H54 (cell line): ENCODE data around the gene KLHL18.
"Not testable (repeated sequence)": the region's sequence is repeated elsewhere in the genome, so short reads cannot be mapped to it uniquely, and the experiment has no call there.

Experiments
- DNase-seq: peaks from one replicate; pipeline ENCODE4 v3.0.0; 2011; ENCODE audit warnings: low spot score, mixed read lengths; ENCODE audit not compliant: insufficient read length
- FAIRE-seq: peaks from 3 replicates; lab custom pipeline; 2011; peaks lifted over from hg19 to GRCh38; lab: Jason Lieb, UNC
- POLR2A ChIP-seq: IDR thresholded peaks from 2 replicates; pipeline ENCODE4 v1.6.1; 2011; ENCODE audit warnings: low read depth, mild to moderate bottlenecking, low read length

The KLHL18 gene

DNA sequence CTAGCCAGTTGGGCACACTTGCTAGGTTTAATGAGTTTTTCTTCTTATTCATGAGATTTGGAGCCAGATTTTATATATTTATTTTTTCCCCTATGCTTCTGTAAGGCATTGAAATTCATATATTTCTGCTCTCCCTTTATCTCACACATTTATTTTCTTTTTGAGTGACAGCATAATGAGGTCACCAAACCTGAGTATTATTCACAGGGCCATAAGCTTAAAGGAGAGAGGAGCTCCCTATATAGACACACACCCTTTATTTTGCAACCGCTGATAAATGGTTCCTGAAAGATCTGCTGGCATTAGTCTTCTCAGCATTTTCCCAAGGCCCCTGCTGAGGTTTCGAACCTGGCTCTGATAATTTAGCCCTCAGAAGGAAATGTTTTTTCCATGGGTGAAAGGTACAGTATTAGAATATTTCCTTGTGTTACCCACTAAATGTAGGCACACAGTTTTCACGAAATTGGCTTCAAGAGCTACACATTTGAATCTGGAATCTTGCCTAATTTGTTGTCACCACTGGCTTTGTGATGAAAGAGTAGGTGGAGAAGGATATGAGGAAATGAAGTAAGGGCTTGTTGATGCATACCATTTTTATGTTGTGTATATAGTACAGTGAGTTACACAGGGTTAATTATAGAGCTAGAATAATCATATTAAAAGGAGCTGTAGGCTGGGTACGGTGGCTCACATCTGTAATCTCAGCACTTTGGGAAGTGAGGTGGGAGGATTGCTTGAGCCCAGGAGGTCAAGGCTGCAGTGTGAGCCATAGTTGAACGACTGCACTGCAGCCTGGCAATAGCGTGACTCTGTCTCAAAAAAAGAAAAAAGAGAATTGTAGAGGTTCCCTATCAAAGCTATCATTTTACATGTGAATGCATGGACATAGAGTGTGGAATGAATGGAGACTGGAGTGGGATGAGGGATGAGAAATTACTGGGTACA, 6.5 kb downstream of the KLHL18 start:
- no peak for DNase-seq
- FAIRE-seq, result no peak
- TF ChIP-seq POLR2A, result no peak

DNA sequence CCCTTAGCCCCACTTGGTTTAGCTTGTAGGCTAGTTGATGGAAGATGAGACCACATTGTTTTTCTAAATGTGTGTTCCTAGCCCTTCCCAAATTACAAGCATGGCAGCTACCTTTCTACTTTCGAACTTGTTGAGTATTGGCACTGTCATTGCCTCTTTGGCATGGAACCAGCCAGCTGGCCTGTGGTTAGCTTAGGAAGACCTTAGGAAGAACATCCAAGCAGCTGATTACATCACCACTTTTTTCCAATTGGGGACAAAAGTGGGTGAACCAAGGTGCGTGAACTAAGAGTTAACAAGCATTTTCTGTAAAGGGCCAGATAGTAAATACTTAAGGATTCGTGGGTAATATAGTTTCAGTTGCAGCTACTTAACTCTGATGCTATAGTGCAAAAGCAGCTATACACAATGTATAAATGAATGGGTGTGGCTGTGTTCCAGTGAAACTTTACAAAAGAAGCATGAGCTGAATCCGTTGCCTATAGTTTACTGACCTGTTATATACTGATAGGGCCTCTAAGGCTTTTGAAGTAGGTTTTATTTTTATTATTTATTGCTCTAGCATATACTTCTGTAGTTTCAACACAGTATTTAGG, 8.5 kb downstream of the KLHL18 start:
- no peak for TF ChIP-seq POLR2A
- FAIRE-seq (no peak), DNase-seq (no peak)

DNA sequence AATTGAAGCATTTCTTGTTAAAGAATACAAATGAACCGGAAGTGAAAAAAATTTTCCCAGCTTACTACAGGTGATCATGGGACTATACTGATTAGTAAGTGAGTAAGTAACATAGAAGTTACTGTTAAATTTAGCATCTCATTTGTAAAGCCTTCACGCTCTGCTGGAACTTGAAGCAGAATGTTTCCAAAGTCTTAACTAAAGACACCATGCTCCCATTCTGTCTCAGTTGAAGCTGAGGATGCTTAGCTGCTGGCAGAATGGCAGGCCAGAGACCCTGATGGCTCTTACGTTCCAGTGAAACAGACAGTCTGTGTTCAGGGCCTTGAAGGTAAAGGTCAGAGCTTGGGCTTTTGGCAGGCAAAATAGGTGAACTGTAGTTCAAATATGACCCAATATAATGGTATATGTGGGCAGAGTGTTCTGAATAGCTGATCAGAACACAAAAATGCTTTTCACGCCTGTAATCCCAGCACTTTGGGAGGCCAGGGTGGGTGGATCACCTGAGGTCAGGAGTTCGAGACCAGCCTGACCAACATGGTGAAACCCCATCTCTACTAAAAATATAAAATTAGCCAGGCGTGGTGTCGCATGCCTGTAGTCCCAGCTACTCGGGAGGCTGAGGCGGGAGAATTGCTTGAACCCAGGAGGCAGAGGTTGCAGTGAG, 9.1 kb downstream of the KLHL18 start:
- DNase-seq, FAIRE-seq: not testable (repeated sequence)

DNA sequence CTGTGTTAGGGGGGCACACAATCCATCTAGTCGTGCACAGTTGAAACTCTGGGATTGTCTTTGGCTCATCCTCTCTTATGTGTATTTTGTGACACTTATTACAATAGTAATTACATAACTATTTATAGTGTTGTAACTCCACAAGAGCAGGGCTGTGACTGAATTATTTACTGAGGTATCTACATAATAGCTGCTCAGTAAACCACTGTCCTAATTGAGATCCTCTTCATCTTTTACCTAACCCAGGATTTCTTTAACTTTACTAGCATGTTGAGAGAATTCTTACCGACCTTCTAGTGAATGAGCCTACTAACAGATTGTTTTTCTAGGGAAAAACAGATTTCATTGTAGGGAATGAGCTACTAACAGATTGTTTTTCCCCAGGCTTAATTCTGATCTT, 11.1 kb downstream of the KLHL18 start:
- DNase-seq, result no peak
- FAIRE-seq, result no peak
- TF ChIP-seq POLR2A, result no peak

DNA sequence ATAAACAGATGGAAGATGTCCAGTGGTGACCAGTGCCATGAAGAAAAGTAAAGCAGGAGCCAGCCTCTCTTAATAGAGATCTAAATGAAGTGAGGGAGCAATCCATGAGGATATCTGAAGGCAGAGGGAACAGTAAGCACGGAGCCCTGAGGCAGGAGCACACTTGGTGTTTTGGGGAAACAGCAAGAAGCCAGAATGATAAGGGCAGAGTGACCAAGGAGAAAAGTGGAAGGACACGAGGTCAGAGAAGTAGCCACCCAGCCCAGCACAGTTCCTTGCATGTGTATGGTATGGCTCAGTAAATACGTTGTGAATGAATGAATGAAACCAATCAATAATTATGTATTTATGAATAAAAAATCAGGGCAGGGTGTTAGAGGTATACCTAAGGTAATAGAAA, 11.6 kb downstream of the KLHL18 start:
- DNase-seq, result no peak
- no peak for TF ChIP-seq POLR2A
- FAIRE-seq, result no peak

DNA sequence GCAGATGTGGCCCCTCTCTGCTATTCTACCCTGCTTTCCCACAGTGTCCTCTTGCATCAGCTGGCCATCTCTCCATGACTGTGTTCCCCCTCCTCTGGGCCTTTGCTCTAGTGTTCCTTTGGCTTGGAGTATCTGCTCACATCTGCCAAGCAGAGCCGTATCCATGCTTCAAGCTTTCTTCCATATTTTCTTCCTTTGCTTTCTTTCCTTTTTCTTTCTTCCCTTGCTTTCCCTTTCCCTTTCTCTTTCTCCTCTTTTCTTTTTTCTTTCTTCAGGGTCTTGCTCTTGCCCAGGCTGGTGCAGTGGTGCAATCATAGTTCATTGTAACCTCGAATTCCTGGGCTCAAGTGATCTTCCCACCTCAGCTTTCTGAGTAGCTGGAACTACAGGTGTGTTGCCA, 12.6 kb downstream of the KLHL18 start:
- FAIRE-seq (no peak), DNase-seq (no peak)
- no peak for TF ChIP-seq POLR2A

DNA sequence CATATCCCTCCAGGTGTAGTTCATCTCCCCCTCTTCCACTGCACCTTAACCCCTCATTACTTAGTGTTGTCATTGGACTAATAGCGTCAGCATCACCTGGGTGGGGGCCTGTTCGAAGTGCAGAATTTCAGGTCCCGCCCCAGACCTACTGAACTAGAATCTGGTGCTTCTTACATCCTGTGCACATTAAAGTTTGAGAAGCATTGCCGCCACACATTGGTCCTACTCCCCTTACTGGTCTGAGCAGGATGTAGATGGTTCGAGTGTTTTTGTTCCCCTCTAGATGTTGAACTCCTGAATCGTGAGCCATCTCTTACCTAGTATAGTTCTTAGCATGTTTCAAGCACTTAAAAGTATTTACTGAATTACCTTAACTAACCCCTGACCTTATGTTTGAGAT, 13.2 kb downstream of the KLHL18 start:
- FAIRE-seq, result no peak
- no peak for DNase-seq
- TF ChIP-seq POLR2A, result no peak

DNA sequence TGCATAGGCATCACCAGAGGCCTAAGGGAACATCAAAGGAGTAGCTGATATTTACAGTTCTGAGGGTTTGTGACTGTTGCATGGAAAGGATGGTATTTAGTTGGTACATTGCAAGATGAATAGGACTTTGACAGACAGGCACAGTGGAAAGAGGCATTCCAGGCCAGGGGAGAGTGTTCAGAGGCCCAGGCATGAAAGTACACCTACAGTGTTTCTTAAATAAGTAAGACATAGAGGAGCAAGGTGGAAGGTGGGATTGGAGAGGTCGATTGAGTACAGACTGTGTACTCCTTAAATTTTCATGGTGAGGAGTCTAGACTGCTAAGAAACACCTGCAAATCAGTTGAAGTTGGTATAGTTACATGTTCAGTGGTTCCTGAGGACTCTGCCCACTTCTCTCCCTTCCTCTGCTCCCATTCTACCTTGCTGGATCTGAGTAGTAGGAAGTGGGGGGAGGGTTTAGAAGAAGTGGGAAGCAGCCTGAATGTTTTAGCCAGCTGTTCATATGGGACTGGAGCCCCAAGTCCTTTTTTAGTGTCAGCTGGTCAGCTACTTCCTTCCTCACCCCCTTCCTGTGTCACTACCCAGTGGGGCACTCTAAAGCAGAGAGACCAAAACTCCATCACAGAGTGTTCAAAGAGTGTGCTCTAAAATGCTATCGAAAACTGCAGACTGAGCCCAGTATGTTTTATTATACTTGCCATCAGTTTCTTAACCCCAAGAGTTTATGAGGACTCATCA, 14.0 kb downstream of the KLHL18 start:
- DNase-seq, result no peak
- FAIRE-seq, result no peak
- no peak for TF ChIP-seq POLR2A

DNA sequence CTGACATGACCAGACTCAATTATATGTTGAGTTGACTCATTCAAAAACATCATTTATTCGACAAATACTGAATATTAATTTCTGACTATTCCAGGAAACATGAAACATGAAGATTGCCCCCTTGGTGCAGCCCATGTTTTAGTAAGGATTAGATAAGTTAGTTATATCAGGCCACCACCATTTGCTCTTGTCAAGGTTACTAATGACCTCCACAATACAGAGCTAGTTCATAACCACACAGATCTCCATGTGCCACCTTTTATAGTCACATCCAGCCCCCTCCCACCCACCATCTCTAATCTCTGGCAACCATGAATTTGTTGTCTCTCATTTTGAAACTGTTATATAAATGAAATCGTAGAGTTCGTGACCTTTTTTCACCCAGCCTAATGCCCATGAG, 15.7 kb downstream of the KLHL18 start:
- no peak for DNase-seq
- TF ChIP-seq POLR2A, result no peak
- FAIRE-seq, result no peak

DNA sequence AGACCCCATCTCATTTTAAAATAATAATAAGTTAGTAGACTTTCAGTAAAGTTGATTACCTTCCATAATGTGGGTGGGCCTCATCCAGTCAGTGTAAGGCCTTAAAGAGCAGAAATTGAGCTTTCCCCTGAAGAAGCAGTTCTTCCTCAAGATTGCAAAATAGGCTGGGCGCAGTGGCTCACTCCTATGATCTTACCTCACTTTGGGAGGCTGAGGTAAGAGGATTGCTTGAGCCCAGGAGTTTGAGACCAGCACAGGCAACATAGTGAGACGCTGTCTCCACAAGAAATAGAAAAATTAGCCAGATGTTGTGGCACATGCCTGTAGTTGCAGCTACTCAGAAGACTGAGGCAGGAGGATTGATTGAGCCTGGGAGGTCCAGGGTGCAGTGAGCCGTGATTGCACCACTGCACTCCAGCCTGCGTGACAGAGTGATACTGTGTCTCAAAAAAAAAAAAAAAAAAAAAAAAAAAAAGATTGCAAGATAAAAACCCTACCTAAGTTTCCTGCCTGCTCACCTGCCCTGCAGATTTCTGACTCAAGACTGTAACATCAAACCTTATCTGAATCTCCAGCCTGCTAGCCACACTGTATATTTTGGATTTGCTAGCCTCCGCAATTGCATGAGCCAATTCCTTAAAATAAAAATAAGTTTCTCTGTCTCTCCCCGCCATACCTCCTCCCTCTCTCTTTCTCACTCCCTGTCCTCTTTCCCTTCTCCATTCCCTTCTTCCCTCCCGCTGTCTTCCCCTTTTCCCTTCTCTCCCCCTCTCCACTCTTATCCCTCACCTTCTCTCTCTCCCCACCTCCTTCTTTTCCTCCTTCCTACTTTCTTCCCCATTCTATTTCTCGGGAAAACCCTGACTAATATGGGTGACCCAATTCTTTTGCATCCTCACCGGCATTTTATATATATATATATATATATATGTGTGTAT, 16.9 kb downstream of the KLHL18 start:
- TF ChIP-seq POLR2A, result no peak
- DNase-seq, result no peak

DNA sequence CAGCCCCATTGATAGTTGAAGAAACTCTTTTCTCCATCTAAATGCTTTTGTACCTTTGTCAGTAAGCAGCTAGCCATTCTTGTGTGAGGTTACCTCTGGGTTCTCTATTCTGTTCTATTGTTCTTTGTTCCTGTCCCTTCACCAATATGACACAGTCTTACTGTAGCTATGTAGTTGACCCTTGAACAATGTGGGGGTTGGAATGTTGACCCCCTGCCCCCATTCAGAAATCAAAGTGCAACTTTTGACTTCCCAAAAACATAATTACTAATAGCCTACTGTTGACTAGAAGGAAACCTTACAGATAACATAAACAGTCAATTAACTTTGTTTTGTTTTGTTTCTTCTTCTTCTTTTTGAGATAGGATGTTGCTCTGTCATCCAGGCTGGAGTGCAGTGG, 18.7 kb downstream of the KLHL18 start:
- no peak for DNase-seq
- no peak for FAIRE-seq
- no peak for TF ChIP-seq POLR2A

More for the DNA sequence above, 16.9 kb downstream of the KLHL18 start:
- FAIRE-seq, result no peak

DNA sequence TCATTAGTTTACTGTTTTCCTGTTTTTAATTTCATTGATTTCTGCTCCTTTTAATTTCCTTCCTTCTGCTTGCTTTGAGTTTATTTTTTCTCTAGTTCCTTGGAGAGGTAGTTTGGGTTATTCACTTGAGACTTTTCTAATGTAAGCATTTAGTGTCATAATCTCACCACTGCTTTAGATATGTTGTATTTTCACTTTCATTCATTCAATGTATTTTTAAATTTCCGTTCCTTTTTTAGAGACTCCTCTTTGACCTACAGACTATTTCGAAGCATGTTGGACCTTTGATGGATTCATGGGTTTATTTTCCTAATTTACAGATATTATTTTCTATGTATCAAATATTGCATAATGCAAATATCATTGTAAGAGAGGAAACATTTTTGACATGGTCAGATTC, 23.3 kb downstream of the KLHL18 start:
- TF ChIP-seq POLR2A, result no peak
- FAIRE-seq (no peak), DNase-seq (no peak)

DNA sequence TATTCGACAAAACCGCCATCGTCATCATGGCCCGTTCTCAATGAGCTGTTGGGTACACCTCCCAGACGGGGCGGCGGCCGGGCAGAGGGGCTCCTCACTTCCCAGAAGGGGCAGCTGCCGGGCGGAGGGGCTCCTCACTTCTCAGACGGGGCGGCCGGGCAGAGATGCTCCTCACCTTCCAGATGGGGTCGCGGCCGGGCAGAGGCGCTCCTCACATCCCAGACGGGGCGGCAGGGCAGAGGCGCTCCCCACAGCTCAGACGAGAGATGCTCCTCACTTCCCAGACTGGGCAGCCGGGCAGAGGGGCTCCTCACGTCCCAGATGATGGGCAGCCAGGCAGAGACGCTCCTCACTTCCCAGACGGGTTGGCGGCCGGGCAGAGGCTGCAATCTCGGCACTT, 26.5 kb downstream of the KLHL18 start:
- not testable (repeated sequence) for DNase-seq, FAIRE-seq
